Choroid plexus epithelial cell (primary cell): ENCODE data around the gene PXK.
"Not testable (repeated sequence)": the region's sequence is repeated elsewhere in the genome, so short reads cannot be mapped to it uniquely, and the experiment has no call there.

Experiments
- DNase-seq: peaks from one replicate; pipeline ENCODE4 v3.0.0-alpha.2; 2010; ENCODE audit warnings: low read depth
- H3K4me3 ChIP-seq: 2 replicates; pipeline ENCODE4 v1.5.1; 2011; ENCODE audit warnings: low read depth, mild to moderate bottlenecking, control low read depth, low read length, moderate library complexity
- CTCF ChIP-seq: conservative IDR thresholded peaks from 2 replicates; pipeline ENCODE4 v1.5.1; 2011; ENCODE audit warnings: low read depth, mild to moderate bottlenecking, control low read depth, inconsistent platforms, low read length, moderate library complexity

The PXK gene

GRCh38 chr3:58427661-58428361, 95.1 kb downstream of the PXK start:
- H3K4me3 ChIP-seq: no peak overlapping the region
- DNase-seq: no peak
- TF ChIP-seq CTCF: no peak

GRCh38 chr3:58429657-58430056, 97.0 kb downstream of the PXK start:
- DNase-seq: peak; percentile 84
- no peak for TF ChIP-seq CTCF
- no peak overlapping the region for H3K4me3 ChIP-seq

GRCh38 chr3:58432905-58433304, 100.2 kb downstream of the PXK start:
- no peak for DNase-seq
- TF ChIP-seq CTCF: no peak
- peak overlapping the region; percentile 95 for H3K4me3 ChIP-seq

- no peak for TF ChIP-seq CTCF
- H3K4me3 ChIP-seq: peak within 1 kb of the TSS; percentile 95
- peak; percentile 89 for DNase-seq
Measured at GRCh38 chr3:58433400-58434167, 100.9 kb downstream of the PXK start, which contains the start of gene PDHB. PDHB (minus strand) TSS chr3:58433832; CDS start chr3:58433809, 23 bp downstream.

GRCh38 chr3:58434168-58434504, 101.4 kb downstream of the PXK start:
- no peak for TF ChIP-seq CTCF
- H3K4me3 ChIP-seq: peak overlapping the region; percentile 95
- DNase-seq: no peak

GRCh38 chr3:58434511-58434910, 101.8 kb downstream of the PXK start:
- no peak for DNase-seq
- no peak for TF ChIP-seq CTCF
- no peak overlapping the region for H3K4me3 ChIP-seq

GRCh38 chr3:58434990-58435389, 102.3 kb downstream of the PXK start:
- DNase-seq: peak; percentile 49
- H3K4me3 ChIP-seq: no peak overlapping the region
- TF ChIP-seq CTCF: no peak

- H3K4me3 ChIP-seq, DNase-seq: not testable (repeated sequence)
Measured at GRCh38 chr3:58437276-58437675, 104.6 kb downstream of the PXK start.

GRCh38 chr3:58440996-58441355, 108.3 kb downstream of the PXK start:
- H3K4me3 ChIP-seq, DNase-seq: not testable (repeated sequence)
